GM19467 (cell line): ENCODE measurements around the gene ST3GAL2.
"Not testable (repeated sequence)": the region's sequence is repeated elsewhere in the genome, so short reads cannot be mapped to it uniquely, and the experiment has no call there.

Source experiments
- ATAC-seq: cut with Tn5 transposase; IDR thresholded peaks from one replicate; pipeline ENCODE4 v1.9.1; 2021; ENCODE audit warnings: mild to moderate bottlenecking, moderate library complexity; ENCODE audit not compliant: unreplicated experiment

The ST3GAL2 gene

GRCh38 chr16:70342016-70342415 lies 96.9 kb downstream of the ST3GAL2 start:
- ATAC-seq = no peak

DNA sequence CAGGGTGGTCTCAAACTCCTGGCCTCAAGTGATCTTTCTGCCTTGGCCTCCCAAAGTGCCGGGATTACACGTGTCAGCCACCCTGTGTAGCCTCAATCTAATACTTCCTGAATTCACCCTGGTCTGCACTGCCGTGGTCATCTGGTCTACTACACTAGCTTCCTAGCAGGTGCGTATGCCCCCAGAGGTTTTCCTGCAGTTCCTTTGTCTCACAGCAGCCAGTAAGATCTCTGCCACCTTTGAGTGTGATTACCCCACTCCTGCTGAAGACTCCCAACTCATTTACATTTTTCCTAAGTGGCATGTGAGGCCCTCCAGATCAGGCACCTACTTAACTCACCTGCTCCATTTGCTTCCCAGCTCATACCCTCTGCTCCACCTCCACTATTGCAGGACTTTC lies 97.3 kb downstream of the ST3GAL2 start:
- no peak for ATAC-seq

- ATAC-seq = no peak
Measured at GRCh38 chr16:70337814-70338213, 101.1 kb downstream of the ST3GAL2 start.

GRCh38 chr16:70332728-70333127 lies 106.2 kb downstream of the ST3GAL2 start:
- ATAC-seq = not testable (repeated sequence)

GRCh38 chr16:70331588-70332358 lies 107.1 kb downstream of the ST3GAL2 start:
- no peak for ATAC-seq

DNA sequence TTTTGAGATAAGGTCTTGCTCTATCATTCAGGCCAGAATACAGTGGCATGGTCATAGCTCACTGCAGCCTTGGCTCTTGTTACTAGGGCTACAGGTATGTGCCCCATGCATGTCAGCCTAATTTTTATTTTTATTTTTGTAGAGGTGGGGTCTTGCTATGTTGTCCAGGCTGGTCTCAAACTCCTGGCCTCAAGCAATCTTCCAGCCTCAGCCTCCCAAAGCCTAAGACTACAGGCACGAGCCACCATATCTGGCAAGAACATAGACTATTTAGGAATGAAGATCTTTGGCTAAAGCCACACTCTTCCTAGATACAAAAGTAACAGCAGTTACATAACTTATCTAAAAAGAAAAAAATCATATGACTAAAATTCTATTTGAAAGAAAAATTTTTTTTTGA lies 107.8 kb downstream of the ST3GAL2 start:
- ATAC-seq = no peak
